IPS-18c (cell line): Measurements from ENCODE around the gene PALMD.

ENCODE experiments used
- H3K4me3 ChIP-seq: 2 replicates; pipeline ENCODE4 v1.7.0; 2013; ENCODE audit warnings: low read depth, mild to moderate bottlenecking, low read length, moderate library complexity; ENCODE audit not compliant: insufficient read depth
- H3K9me3 ChIP-seq: one replicate; pipeline ENCODE4 v1.6.1; 2013; ENCODE audit warnings: mild to moderate bottlenecking, low read length, moderate library complexity; ENCODE audit not compliant: control insufficient read depth, insufficient read depth

Gene PALMD

GRCh38 chr1:99645699-99646531, at the start of gene PALMD:
PALMD (plus strand) TSS chr1:99646113; CDS start chr1:99646318, 205 bp downstream.
- Histone ChIP-seq H3K4me3 (no peak within 1 kb of the TSS), H3K9me3 (no peaks in the 10 kb centered on the region)

GRCh38 chr1:99598738-99599411, 47.0 kb upstream of the PALMD start:
- Histone ChIP-seq H3K9me3 (no peaks in the 10 kb centered on the region), H3K4me3 (no peak overlapping the region)

- H3K9me3 ChIP-seq = no peaks in the 10 kb centered on the region
- H3K4me3 ChIP-seq = no peak overlapping the region
Measured at GRCh38 chr1:99599678-99600175, 46.2 kb upstream of the PALMD start.

- H3K4me3 ChIP-seq = no peak overlapping the region
Measured at GRCh38 chr1:99600782-99601181, 45.1 kb upstream of the PALMD start.

GRCh38 chr1:99601208-99601607, 44.7 kb upstream of the PALMD start:
- Histone ChIP-seq H3K9me3 (no peaks in the 10 kb centered on the region), H3K4me3 (no peak overlapping the region)

More at GRCh38 chr1:99600782-99601181, 45.1 kb upstream of the PALMD start:
- no peaks in the 10 kb centered on the region for H3K9me3 ChIP-seq

GRCh38 chr1:99601709-99602403, 44.1 kb upstream of the PALMD start:
- H3K4me3 ChIP-seq = no peak overlapping the region
- no peaks in the 10 kb centered on the region for H3K9me3 ChIP-seq

GRCh38 chr1:99602404-99602969, 43.4 kb upstream of the PALMD start:
- Histone ChIP-seq H3K4me3 (no peak overlapping the region), H3K9me3 (no peaks in the 10 kb centered on the region)

- Histone ChIP-seq H3K9me3 (no peaks in the 10 kb centered on the region), H3K4me3 (no peak overlapping the region)
Measured at GRCh38 chr1:99603699-99604560, 42.0 kb upstream of the PALMD start.

GRCh38 chr1:99606306-99606705, 39.6 kb upstream of the PALMD start:
- Histone ChIP-seq H3K4me3 (no peak overlapping the region), H3K9me3 (no peaks in the 10 kb centered on the region)

GRCh38 chr1:99607590-99607989, 38.3 kb upstream of the PALMD start:
- Histone ChIP-seq H3K4me3 (no peak overlapping the region), H3K9me3 (no peaks in the 10 kb centered on the region)

GRCh38 chr1:99608058-99608457, 37.9 kb upstream of the PALMD start:
- no peak overlapping the region for H3K4me3 ChIP-seq
- H3K9me3 ChIP-seq = no peaks in the 10 kb centered on the region

- no peaks in the 10 kb centered on the region for H3K9me3 ChIP-seq
Measured at GRCh38 chr1:99613716-99614115, 32.2 kb upstream of the PALMD start.

GRCh38 chr1:99614728-99615127, 31.2 kb upstream of the PALMD start:
- no peak overlapping the region for H3K4me3 ChIP-seq
- H3K9me3 ChIP-seq = no peaks in the 10 kb centered on the region

More at GRCh38 chr1:99613716-99614115, 32.2 kb upstream of the PALMD start:
- no peak overlapping the region for H3K4me3 ChIP-seq

GRCh38 chr1:99619583-99619982, 26.3 kb upstream of the PALMD start:
- H3K9me3 ChIP-seq = no peaks in the 10 kb centered on the region

GRCh38 chr1:99621340-99621901, 24.5 kb upstream of the PALMD start:
- H3K9me3 ChIP-seq = no peaks in the 10 kb centered on the region
- H3K4me3 ChIP-seq = no peak overlapping the region

More at GRCh38 chr1:99619583-99619982, 26.3 kb upstream of the PALMD start:
- no peak overlapping the region for H3K4me3 ChIP-seq

GRCh38 chr1:99622702-99623347, 23.1 kb upstream of the PALMD start:
- H3K9me3 ChIP-seq = no peaks in the 10 kb centered on the region
- H3K4me3 ChIP-seq = no peak overlapping the region
